ENCODE results near the gene RIGI. TPM values are rescaled to one million over a fixed set of nuclear protein-coding genes. Genes with fewer than 3 reads are reported as not detected.

The RIGI gene
- total and polyA plus RNA-seq, 2 of the 13 experiments (the other 11 are each of a cell fraction or from before 2014, with no cell fraction given) = 3.0 to 8.2 TPM

DNA sequence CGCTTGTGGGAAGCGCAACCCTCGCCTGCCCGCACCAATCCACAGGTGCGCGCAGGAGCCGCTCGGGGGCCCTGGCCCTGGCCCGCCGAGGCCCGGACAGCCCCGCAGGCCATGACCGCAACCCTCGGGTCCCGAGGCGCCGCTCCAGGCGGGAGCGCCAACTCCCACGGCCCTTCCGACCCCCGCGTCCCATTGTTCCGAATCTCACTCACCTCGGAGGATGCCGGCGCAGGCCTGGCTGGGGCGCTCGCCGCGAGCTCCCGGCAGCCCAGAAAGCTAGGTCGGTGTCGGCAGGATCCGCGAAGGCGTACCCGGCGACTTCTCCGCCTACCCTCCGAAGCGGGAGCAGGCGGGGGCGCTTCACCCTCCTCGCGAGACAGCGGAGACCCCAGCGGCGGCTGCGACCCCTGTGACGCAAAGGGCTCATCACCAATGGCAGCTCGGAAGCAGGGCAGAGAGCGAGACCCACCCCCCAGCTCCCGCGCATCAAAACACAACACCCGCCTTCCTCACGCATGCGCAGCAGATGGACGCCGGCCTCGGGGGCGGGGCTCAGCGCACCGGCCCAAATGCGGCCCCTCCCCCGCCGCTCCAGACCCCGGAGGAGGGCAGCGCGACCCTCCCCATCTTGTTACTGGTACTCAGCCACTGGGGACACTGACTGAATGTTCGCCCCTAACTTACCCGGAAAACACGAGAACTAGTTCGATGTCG lies 24.7 kb upstream of the RIGI start (continued):
- TF ChIP-seq ZBTB33 (CRISPR knock-in tag; IDR thresholded peaks at IDR 0.05) (no peak), ZNF282 (IDR thresholded peaks at IDR 0.05; ENCODE audit: partially characterized antibody) (no peak), ZNF326 (CRISPR knock-in tag; IDR thresholded peaks at IDR 0.05; ENCODE audit: borderline replicate concordance) (no peak), HNF1A (IDR thresholded peaks at IDR 0.05; ENCODE audit: low read depth) (no peak), HNF1A (CRISPR knock-in tag; IDR thresholded peaks at IDR 0.05; ENCODE audit: borderline replicate concordance) (peak; percentile 60), ELF1 (CRISPR knock-in tag; IDR thresholded peaks at IDR 0.05) (peak; percentile 58), ATF7 (IDR thresholded peaks at IDR 0.05) (no peak), ATF7 (CRISPR knock-in tag; IDR thresholded peaks at IDR 0.05) (no peak), SMC3 (IDR thresholded peaks at IDR 0.05; ENCODE audit: low read length) (no peak), SPEN (CRISPR knock-in tag; IDR thresholded peaks at IDR 0.05; ENCODE audit: low read depth) (no peak), RBM22 (optimal IDR thresholded peaks at IDR 0.05; ENCODE audit: low read length) (no peak), ZFY (CRISPR knock-in tag; IDR thresholded peaks at IDR 0.05) (peak; percentile 89), ZNF883 (CRISPR knock-in tag; IDR thresholded peaks at IDR 0.05; ENCODE audit: not compliant biosample characterization) (peak; percentile 76), REPIN1 (CRISPR knock-in tag; IDR thresholded peaks at IDR 0.05; ENCODE audit: borderline replicate concordance, low read depth) (peak; percentile 73; the same call in 1 of the 2 replicates), SRY (CRISPR knock-in tag; IDR thresholded peaks at IDR 0.05) (no peak), SRSF4 (IDR thresholded peaks at IDR 0.05; ENCODE audit: low read depth, low read length, poor library complexity, severe bottlenecking) (no peak), ZNF639 (CRISPR knock-in tag; conservative IDR thresholded peaks at IDR 0.05) (peak; percentile 77), SP5 (CRISPR knock-in tag; IDR thresholded peaks at IDR 0.05; ENCODE audit: borderline replicate concordance, low read depth) (peak; percentile 83), ZNF724P (CRISPR knock-in tag; IDR thresholded peaks at IDR 0.05; ENCODE audit: borderline replicate concordance) (no peak)
- TF ChIP-seq, protein P1, sequence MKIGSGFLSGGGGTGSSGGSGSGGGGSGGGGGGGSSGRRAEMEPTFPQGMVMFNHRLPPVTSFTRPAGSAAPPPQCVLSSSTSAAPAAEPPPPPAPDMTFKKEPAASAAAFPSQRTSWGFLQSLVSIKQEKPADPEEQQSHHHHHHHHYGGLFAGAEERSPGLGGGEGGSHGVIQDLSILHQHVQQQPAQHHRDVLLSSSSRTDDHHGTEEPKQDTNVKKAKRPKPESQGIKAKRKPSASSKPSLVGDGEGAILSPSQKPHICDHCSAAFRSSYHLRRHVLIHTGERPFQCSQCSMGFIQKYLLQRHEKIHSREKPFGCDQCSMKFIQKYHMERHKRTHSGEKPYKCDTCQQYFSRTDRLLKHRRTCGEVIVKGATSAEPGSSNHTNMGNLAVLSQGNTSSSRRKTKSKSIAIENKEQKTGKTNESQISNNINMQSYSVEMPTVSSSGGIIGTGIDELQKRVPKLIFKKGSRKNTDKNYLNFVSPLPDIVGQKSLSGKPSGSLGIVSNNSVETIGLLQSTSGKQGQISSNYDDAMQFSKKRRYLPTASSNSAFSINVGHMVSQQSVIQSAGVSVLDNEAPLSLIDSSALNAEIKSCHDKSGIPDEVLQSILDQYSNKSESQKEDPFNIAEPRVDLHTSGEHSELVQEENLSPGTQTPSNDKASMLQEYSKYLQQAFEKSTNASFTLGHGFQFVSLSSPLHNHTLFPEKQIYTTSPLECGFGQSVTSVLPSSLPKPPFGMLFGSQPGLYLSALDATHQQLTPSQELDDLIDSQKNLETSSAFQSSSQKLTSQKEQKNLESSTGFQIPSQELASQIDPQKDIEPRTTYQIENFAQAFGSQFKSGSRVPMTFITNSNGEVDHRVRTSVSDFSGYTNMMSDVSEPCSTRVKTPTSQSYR (CRISPR knock-in tag; IDR thresholded peaks at IDR 0.05; ENCODE audit: borderline replicate concordance) = peak; percentile 86; the same call in 1 of the 2 replicates

Data from HepG2 (cell line).